ENCODE results near the gene FMNL2.

DNA sequence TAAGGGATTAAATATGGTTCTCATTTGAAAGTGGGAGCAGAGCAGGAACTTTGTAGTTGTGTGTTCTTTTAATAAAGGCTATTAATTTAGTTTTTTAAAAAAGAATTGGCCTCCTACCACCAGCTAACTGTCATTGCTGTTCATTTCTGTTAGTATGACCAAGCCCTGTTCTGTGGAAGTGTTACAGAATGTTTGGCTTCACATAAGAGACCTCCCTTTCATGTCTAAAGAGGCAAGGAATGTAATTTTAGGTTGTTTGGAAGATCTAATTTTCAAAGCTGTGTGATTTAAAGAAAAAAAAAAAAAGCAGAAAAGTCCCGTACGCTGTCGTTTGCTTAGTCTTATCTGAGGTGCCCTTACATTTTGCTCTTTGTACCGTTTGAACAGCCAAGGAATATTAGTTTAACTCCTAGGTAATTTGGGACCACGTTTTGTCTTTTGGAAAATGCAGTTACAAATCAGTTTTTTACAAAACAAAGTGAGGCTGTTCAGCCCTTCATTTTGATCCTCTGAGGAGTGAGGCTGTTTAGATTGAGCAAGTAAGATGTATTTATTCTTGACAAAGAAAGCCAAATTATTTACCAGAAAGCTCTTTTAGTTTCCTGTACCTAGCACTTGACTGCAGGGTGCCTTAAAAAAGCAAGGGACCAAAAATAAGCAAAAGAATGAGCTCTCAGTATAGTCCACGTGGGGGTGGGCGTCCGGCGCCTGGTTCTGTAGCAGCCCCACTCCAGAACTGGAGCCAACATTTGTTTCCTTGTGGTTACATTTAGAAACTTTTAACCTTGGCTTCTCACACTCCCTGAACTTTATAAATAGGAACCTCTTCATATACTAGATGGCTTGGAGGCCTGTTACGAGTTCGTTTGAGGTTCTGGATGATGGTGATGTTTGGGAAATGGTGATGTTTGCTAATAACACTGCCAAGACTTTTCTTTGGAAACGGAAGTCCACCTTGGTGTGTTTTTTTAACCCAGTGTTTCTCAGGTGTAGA lies 136.2 kb downstream of the FMNL2 start:
- no peak for TF ChIP-seq SUZ12 (IDR thresholded peaks at IDR 0.05)
- no peak for TF ChIP-seq ARNT (IDR thresholded peaks at IDR 0.05)
- TF ChIP-seq ELF4 (IDR thresholded peaks at IDR 0.05): no peak
- TF ChIP-seq, protein P1, sequence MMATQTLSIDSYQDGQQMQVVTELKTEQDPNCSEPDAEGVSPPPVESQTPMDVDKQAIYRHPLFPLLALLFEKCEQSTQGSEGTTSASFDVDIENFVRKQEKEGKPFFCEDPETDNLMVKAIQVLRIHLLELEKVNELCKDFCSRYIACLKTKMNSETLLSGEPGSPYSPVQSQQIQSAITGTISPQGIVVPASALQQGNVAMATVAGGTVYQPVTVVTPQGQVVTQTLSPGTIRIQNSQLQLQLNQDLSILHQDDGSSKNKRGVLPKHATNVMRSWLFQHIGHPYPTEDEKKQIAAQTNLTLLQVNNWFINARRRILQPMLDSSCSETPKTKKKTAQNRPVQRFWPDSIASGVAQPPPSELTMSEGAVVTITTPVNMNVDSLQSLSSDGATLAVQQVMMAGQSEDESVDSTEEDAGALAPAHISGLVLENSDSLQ (IDR thresholded peaks at IDR 0.05): no peak
- no peak for TF ChIP-seq FOXA1 (IDR thresholded peaks at IDR 0.05)
- TF ChIP-seq TARDBP (IDR thresholded peaks at IDR 0.05): no peak
- TF ChIP-seq FOXM1 (IDR thresholded peaks at IDR 0.05; ENCODE audit: borderline replicate concordance): no peak
- TF ChIP-seq NFRKB (IDR thresholded peaks at IDR 0.05): no peak
- TF ChIP-seq ZNF384 (IDR thresholded peaks at IDR 0.05): no peak
- TF ChIP-seq BHLHE40 (IDR thresholded peaks at IDR 0.05; ENCODE audit: borderline replicate concordance): no peak
- TF ChIP-seq L3MBTL2 (conservative IDR thresholded peaks at IDR 0.05): no peak
- TF ChIP-seq SP1 (IDR thresholded peaks at IDR 0.05): no peak
- no peak for TF ChIP-seq HDGF (IDR thresholded peaks at IDR 0.05; ENCODE audit: borderline replicate concordance)

All from HEK293T (cell line).